HUES48 (cell line): ENCODE results near the gene TXLNG.

Experiments
- H3K27ac ChIP-seq: one replicate; pipeline ENCODE4 v1.7.0; 2013; ENCODE audit warnings: low read depth, low read length, inconsistent platforms
- H3K27me3 ChIP-seq: 2 replicates; pipeline ENCODE4 v1.6.1; 2013; ENCODE audit warnings: mild to moderate bottlenecking, low read length; ENCODE audit not compliant: control insufficient read depth, insufficient read depth
- H3K36me3 ChIP-seq: 2 replicates; pipeline ENCODE4 v1.6.1; 2013; ENCODE audit warnings: low read length; ENCODE audit not compliant: control insufficient read depth, insufficient read depth
- H3K4me1 ChIP-seq: 2 replicates; pipeline ENCODE4 v1.6.1; 2013; ENCODE audit warnings: mild to moderate bottlenecking, low read length; ENCODE audit not compliant: control insufficient read depth, insufficient read depth
- H3K4me3 ChIP-seq: 2 replicates; pipeline ENCODE4 v1.5.1; 2013; ENCODE audit warnings: mild to moderate bottlenecking, low read depth, low read length
- H3K9ac ChIP-seq: 2 replicates; pipeline ENCODE4 v1.6.1; 2013; ENCODE audit warnings: mild to moderate bottlenecking, low read depth, low read length, moderate library complexity
- H3K9me3 ChIP-seq: 2 replicates; pipeline ENCODE4 v1.6.1; 2013; ENCODE audit warnings: low read length; ENCODE audit not compliant: control insufficient read depth, insufficient read depth

TXLNG gene

DNA sequence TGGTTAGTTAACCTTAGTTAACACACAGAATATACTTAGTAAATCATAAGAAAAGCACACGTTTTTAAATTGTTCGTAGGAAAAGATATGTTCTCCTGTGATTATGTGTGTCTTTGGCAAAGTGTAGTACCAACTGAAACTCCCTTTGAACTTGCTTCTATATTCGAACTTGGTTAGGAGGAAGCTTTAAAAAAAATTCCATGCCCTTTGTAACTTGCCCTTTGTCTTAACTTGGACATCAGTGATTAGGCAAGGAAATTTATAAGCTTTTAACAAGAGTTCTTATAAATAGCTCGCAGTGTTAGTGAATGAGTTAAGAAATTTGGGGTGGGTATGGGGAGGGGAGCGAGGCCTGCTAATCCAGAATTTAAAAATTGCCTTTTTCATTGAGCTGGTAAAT, 33.4 kb downstream of the TXLNG start:
- H3K4me3 ChIP-seq, result no peak overlapping the region
- peaks cover 81% of the 10 kb centered on the region for H3K36me3 ChIP-seq
- no peaks in the 10 kb centered on the region for H3K4me1 ChIP-seq
- H3K9me3 ChIP-seq, result no peaks in the 10 kb centered on the region
- no peak overlapping the region for H3K27ac ChIP-seq
- H3K27me3 ChIP-seq, result no peaks in the 10 kb centered on the region
- H3K9ac ChIP-seq, result no peak overlapping the region

DNA sequence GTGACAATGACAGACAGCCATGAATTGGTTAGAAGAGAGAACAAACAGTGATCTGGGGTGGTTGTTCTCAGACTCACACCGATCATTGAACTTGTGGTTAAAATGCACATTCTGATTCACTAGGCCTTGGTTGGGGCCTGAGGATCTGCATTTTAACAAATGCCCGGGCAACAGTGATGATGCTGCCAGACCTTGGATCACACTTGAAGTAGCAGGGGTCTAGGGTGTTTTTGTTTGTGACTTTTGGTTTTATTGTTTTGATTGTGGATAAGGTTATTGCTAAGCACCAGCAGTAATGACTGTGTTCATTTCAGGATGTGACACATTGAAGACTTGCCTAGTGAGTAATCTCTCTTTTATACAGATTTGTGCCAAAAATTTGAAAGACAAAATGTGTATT, 36.5 kb downstream of the TXLNG start:
- Histone ChIP-seq H3K4me1 (peaks cover under 1% of the 10 kb centered on the region; the same call in 1 of the 2 replicates), H3K27me3 (no peaks in the 10 kb centered on the region), H3K36me3 (peaks cover 80% of the 10 kb centered on the region), H3K9ac (no peak overlapping the region), H3K4me3 (no peak overlapping the region), H3K9me3 (no peaks in the 10 kb centered on the region), H3K27ac (no peak overlapping the region)

DNA sequence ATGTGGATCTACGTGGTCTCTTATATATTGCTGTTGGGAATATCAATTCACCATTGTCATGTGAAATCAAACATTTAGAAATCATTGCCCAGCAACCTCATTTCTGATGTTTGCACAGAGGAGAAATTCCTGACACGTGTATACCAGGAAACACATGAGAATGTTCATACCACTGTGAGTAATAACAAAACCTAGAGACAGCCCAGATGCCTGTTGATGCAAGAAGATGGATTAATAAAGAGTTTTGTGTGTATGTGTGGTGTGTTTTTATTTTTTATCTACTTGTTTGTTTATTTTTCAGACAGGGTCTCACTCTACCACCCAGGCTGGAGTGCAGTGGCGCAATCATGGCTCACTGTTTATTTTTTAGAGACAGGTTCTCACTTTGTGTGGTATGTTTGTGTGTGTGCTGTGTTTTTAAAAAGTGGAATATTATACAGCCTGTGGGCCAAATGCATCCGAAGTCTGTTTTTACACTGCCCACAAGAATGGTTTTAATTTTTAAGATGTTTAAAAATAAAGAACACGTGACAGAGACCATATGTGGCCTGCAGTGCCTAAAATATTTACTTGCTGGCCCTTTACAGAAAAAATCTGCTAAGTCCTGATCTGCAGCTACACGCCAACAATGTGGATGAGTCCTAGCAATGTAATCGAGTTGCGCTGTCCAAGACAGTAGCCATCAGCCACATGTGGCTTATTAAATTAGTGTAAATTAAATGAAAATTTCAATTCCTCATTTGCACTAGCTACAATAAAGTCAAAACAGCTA, 39.2 kb downstream of the TXLNG start:
- Histone ChIP-seq H3K4me3 (no peak overlapping the region), H3K36me3 (peaks cover 80% of the 10 kb centered on the region), H3K27ac (no peak overlapping the region), H3K4me1 (peaks cover 8% of the 10 kb centered on the region), H3K9me3 (no peaks in the 10 kb centered on the region), H3K9ac (no peak overlapping the region), H3K27me3 (no peaks in the 10 kb centered on the region)

DNA sequence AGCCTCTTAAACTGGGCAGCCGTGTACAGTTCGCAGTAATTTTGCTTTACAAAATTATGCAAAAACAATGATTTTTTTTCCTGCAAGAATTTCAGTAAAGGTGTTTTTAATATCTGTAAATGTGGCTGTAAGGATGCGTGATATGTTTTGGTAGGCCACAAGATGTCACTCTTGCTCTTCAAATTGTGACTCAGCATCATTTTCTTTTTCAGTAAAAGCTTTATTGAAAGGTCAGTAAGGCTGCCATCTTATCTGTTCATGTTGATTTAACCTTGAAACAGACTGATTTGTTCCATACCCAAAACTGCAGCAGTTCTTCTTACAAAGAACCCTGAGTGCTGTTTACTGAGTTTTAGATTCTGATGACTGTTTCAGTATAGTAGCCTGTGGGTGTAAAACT, 39.9 kb downstream of the TXLNG start:
- H3K36me3 ChIP-seq, result peaks cover 80% of the 10 kb centered on the region
- no peaks in the 10 kb centered on the region for H3K9me3 ChIP-seq
- no peaks in the 10 kb centered on the region for H3K27me3 ChIP-seq
- H3K4me3 ChIP-seq, result no peak overlapping the region
- no peak overlapping the region for H3K9ac ChIP-seq
- H3K27ac ChIP-seq, result peak overlapping the region; percentile 21
- peaks cover 8% of the 10 kb centered on the region for H3K4me1 ChIP-seq

- Histone ChIP-seq H3K27ac (no peak overlapping the region), H3K27me3 (no peaks in the 10 kb centered on the region), H3K36me3 (peaks cover 86% of the 10 kb centered on the region), H3K4me1 (peaks cover 8% of the 10 kb centered on the region), H3K9me3 (no peaks in the 10 kb centered on the region), H3K4me3 (no peak overlapping the region), H3K9ac (no peak overlapping the region)
These were observed 41.0 kb downstream of the TXLNG start for GRCh38 chrX:16827225-16827624.

GRCh38 chrX:16828124-16828908, 42.0 kb downstream of the TXLNG start:
- H3K4me3 ChIP-seq, result no peak overlapping the region
- no peak overlapping the region for H3K27ac ChIP-seq
- H3K9me3 ChIP-seq, result no peaks in the 10 kb centered on the region
- no peaks in the 10 kb centered on the region for H3K27me3 ChIP-seq
- no peak overlapping the region for H3K9ac ChIP-seq
- peaks cover 88% of the 10 kb centered on the region for H3K36me3 ChIP-seq
- H3K4me1 ChIP-seq, result peaks cover 8% of the 10 kb centered on the region

DNA sequence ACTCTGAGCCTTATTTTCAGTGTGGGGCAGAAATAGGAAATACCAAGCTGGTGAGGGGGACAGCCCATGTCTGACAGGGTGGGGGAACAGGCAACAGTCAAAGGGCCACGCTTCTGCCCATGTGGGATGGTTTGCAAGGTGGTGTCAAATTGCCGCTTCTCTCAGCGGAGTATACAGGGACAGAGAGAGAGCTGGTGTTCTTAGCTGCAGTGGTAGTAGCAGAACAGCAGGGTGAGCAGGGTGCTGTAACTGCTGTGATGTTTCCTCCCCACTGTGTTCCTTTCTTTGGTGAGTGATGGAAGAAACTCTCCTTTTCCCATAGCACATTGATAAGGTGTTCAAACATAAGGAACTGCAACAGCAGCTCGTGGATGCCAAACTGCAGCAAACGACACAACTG, 46.0 kb downstream of the TXLNG start:
- no peak overlapping the region for H3K4me3 ChIP-seq
- no peak overlapping the region for H3K9ac ChIP-seq
- no peak overlapping the region for H3K27ac ChIP-seq
- peaks cover 8% of the 10 kb centered on the region for H3K4me1 ChIP-seq
- peaks cover 100% of the 10 kb centered on the region for H3K36me3 ChIP-seq
- no peaks in the 10 kb centered on the region for H3K27me3 ChIP-seq
- no peaks in the 10 kb centered on the region for H3K9me3 ChIP-seq

GRCh38 chrX:16834806-16835205, 48.5 kb downstream of the TXLNG start:
- H3K4me3 ChIP-seq, result no peak overlapping the region
- H3K27me3 ChIP-seq, result no peaks in the 10 kb centered on the region
- H3K27ac ChIP-seq, result no peak overlapping the region
- no peaks in the 10 kb centered on the region for H3K9me3 ChIP-seq
- H3K36me3 ChIP-seq, result peaks cover 100% of the 10 kb centered on the region
- H3K4me1 ChIP-seq, result peaks cover 19% of the 10 kb centered on the region
- H3K9ac ChIP-seq, result no peak overlapping the region

GRCh38 chrX:16836371-16836770, 50.1 kb downstream of the TXLNG start:
- H3K9ac ChIP-seq, result no peak overlapping the region
- H3K36me3 ChIP-seq, result peaks cover 95% of the 10 kb centered on the region
- no peak overlapping the region for H3K27ac ChIP-seq
- H3K9me3 ChIP-seq, result no peaks in the 10 kb centered on the region
- H3K4me1 ChIP-seq, result peaks cover 23% of the 10 kb centered on the region
- H3K4me3 ChIP-seq, result no peak overlapping the region
- no peaks in the 10 kb centered on the region for H3K27me3 ChIP-seq

- peaks cover 36% of the 10 kb centered on the region for H3K4me1 ChIP-seq
- 0 out of 2 replicates have a peak, but pooled peaks cover 2% of the 10 kb centered on the region for H3K27me3 ChIP-seq
- H3K9ac ChIP-seq, result no peak overlapping the region
- H3K36me3 ChIP-seq, result peaks cover 95% of the 10 kb centered on the region
- no peaks in the 10 kb centered on the region for H3K9me3 ChIP-seq
- H3K4me3 ChIP-seq, result no peak overlapping the region
- H3K27ac ChIP-seq, result no peak overlapping the region
These were observed 52.2 kb downstream of the TXLNG start for GRCh38 chrX:16838202-16839066.
